Kidney (tissue), 14 donors: ENCODE measurements around the gene NEAT1. TPM values are rescaled to one million over a fixed set of nuclear protein-coding genes. Genes with fewer than 3 reads are reported as not detected.
"Not testable (repeated sequence)": the region's sequence is repeated elsewhere in the genome, so short reads cannot be mapped to it uniquely, and the experiment has no call there.

ENCODE experiments used
- DNase-seq, 5 donors: peaks; one replicate each; pipeline ENCODE4 v3.0.0-alpha.2; 2013 to 2020
- FAIRE-seq: peaks from 2 replicates; lab custom pipeline; 2012; peaks lifted over from hg19 to GRCh38; lab: Jason Lieb, UNC
- H3K27ac ChIP-seq, 2 donors: one replicate each; pipeline ENCODE4 v1.7.0; 2013; ENCODE audit warnings: low read depth in 2 of 2, low read length in 2 of 2, inconsistent platforms in 1 of 2
- H3K27me3 ChIP-seq: one replicate; pipeline ENCODE4 v1.7.1; 2013; ENCODE audit warnings: low read length, inconsistent platforms; ENCODE audit not compliant: control insufficient read depth, insufficient read depth
- H3K36me3 ChIP-seq, 3 donors: one replicate each; pipeline versions ENCODE4 v1.7.0 to v1.7.1; 2013; ENCODE audit warnings: low read length in 3 of 3, control low read depth in 1 of 3, inconsistent platforms in 1 of 3; ENCODE audit not compliant: insufficient read depth in 3 of 3, control insufficient read depth in 2 of 3
- H3K4me1 ChIP-seq, 3 donors: one replicate each; pipeline versions ENCODE4 v1.7.0 to v1.7.1; 2013; ENCODE audit warnings: low read length in 3 of 3, inconsistent platforms in 1 of 3, low read depth in 1 of 3; ENCODE audit not compliant: control insufficient read depth in 2 of 3, insufficient read depth in 2 of 3
- H3K4me3 ChIP-seq, 3 donors: one replicate each; pipeline versions ENCODE4 v1.7.0 to v1.8.1; 2013; ENCODE audit warnings: low read length in 3 of 3, control low read depth in 1 of 3, inconsistent platforms in 1 of 3
- H3K9ac ChIP-seq, 3 donors: one replicate each; pipeline versions ENCODE4 v1.7.0 to v1.7.1; 2013; ENCODE audit warnings: low read length in 3 of 3, control low read depth in 1 of 3, inconsistent platforms in 1 of 3
- H3K9me3 ChIP-seq, 3 donors: one replicate each; pipeline versions ENCODE4 v1.7.0 to v1.7.1; 2013; ENCODE audit warnings: low read length in 3 of 3, control low read depth in 1 of 3, inconsistent platforms in 1 of 3; ENCODE audit not compliant: control insufficient read depth in 2 of 3, insufficient read depth in 1 of 3
- CTCF ChIP-seq: IDR thresholded peaks from 3 replicates; pipeline ENCODE4 v1.5.1; 2012; ENCODE audit warnings: mild to moderate bottlenecking, moderate library complexity, borderline replicate concordance; ENCODE audit not compliant: insufficient read depth; ENCODE audit errors: extremely low read depth
- intact Hi-C: fragments of 100-400 bp; cut with DNase I; formaldehyde crosslinking; loops from one replicate; pipeline ENCODE4 v1.11.1; 2022
- polyA plus RNA-seq: library from polyadenylated mRNA; stranded (reverse); fragments of 350-450 nt; fragmentation: Illumina TruSeq; extraction: RNeasy Lipid Tissue Mini Kit (QIAGEN cat#74804); gene quantifications from one replicate; pipeline ENCODE4 v1.2.3, GENCODE V29; 2014; ENCODE audit warnings: low read depth, low replicate concordance; ENCODE audit not compliant: insufficient read depth
- total RNA-seq: library from RNA; stranded (reverse); fragmentation: NEBNext Ultra II Directional; extraction: Animal tissue kit (Norgen Biotek cat#: 25700); gene quantifications from one replicate; pipeline ENCODE4 v1.2.1, GENCODE V29; 2021
- donor health status: control.
- donor health status: control.
- donor health status: control.
- donor health status: control.
- donor health status: control.
- donor health status: DM: yes; HTN: yes; CAD: no.
- donor health status: Normal renal cell carcinoma (clear cell type).

Gene NEAT1
- total and polyA plus RNA-seq, 2 donors from 2014 or later: 595 to 1,006 TPM

GRCh38 chr11:65410936-65411680, 11.5 kb upstream of the NEAT1 start:
- H3K27me3 ChIP-seq: no peaks in the 10 kb centered on the region
- peaks cover 0 to 4% (median 4%) of the 10 kb centered on the region in 3 donors for H3K36me3 ChIP-seq
- H3K4me1 ChIP-seq: peaks cover 0 to 10% (median 9%) of the 10 kb centered on the region in 3 donors
- TF ChIP-seq CTCF: no peak
- no peaks in the 10 kb centered on the region for H3K9me3 ChIP-seq
- no peak overlapping the region for H3K9ac ChIP-seq
- intact Hi-C loops: no loop called here
- no peak overlapping the region for H3K27ac ChIP-seq
- no peak for FAIRE-seq
- DNase-seq: peak in 2 of 5 donors; percentile 45 to 67
- H3K4me3 ChIP-seq: no peak overlapping the region

DNA sequence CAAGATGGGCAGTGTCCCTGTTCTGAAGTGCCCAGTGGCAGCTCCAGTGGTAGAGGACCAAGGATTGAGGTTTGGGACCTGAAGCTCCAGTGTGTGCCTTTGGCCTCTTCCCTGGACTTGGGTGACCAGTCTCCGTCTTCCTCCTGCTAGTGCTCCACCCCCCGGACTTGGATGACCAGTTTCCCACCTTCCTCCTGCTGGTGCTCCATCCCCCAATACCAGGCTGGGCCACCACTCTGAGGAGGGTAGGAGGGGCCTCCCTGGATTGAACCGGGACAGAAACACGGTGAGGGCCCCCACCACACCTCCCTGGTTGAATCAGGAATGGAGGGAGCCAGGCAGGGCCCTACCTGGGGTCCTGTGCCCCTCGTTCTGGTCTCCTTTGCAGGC, 10.9 kb upstream of the NEAT1 start:
- Histone ChIP-seq H3K36me3 (peaks cover 0 to 4% (median 4%) of the 10 kb centered on the region in 3 donors), H3K4me3 (no peak overlapping the region), H3K27ac (no peak overlapping the region), H3K9ac (no peak overlapping the region), H3K9me3 (no peaks in the 10 kb centered on the region), H3K27me3 (no peaks in the 10 kb centered on the region), H3K4me1 (peaks cover 0 to 15% (median 12%) of the 10 kb centered on the region in 3 donors)
- intact Hi-C loops: no loop called here
- DNase-seq (peak in 1 of 5 donors; percentile 39), FAIRE-seq (no peak)
- no peak for TF ChIP-seq CTCF

DNA sequence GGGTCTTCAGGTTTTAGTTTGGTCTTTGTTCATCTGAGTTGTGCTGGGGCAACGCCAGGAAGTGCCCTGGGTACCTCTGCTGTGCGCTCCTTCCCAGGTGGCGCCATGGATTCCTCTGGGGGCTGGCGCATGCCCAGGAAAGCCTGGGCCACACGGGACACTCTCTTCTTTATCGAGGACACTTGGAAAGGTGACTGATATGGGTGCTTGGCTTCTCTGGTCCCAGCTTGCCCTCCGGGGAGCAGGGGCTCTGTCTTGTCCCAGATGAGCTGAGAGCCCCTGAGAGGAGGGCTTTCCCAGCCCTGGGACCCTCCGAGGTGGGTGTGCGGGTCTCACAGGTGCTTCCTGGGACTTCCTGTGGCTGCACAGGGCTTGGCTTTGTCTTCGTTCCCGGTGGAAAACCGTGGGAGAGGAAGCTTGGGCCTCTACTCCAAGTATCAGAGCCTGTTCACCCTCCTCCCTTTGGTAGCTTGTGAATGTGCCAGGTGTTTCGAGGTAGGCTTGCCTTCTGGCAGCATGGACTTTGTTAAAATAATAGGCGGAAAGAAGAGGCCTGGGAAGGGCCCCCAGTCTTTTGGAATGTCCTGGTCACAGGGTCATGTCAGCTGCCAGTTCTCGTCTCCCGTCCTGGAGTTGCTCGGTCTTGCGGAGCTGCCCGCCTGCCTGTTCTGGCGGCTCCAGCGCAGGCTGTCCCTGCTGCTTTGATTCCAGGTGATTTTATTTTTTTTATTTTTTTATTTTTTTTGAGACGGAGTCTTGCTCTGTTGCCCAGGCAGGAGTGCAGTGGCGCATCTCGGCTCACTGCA, 10.1 kb upstream of the NEAT1 start:
- Histone ChIP-seq H3K9me3 (no peaks in the 10 kb centered on the region), H3K4me3 (no peak overlapping the region), H3K27ac (no peak overlapping the region), H3K4me1 (peaks cover 0 to 23% (median 20%) of the 10 kb centered on the region in 3 donors), H3K27me3 (no peaks in the 10 kb centered on the region), H3K9ac (no peak overlapping the region), H3K36me3 (peaks cover 0 to 4% (median 4%) of the 10 kb centered on the region in 3 donors)
- DNase-seq (peak in 3 of 5 donors; percentile 44 to 69 (median 52)), FAIRE-seq (no peak)
- intact Hi-C loops: no loop called here
- no peak for TF ChIP-seq CTCF

- H3K4me1 ChIP-seq: peaks cover 2 to 30% (median 27%) of the 10 kb centered on the region in 3 donors
- FAIRE-seq, H3K9me3 ChIP-seq, H3K27ac ChIP-seq, H3K36me3 ChIP-seq, H3K4me3 ChIP-seq, H3K9ac ChIP-seq, intact Hi-C loops, H3K27me3 ChIP-seq: not testable (repeated sequence)
- peak in 2 of 5 donors; percentile 20 to 36 for DNase-seq
Observed at GRCh38 chr11:65413077-65413664, 9.4 kb upstream of the NEAT1 start.
